Stimulated activated CD4-positive, alpha-beta T cell treated with anti-CD3 and anti-CD28 coated beads, TNF-alpha, amount 100 ng/mL, for 4 hours (primary cell): ENCODE results near the gene KIAA0513.

Source experiments
- DNase-seq, 3 experiments: peaks; one replicate each; pipeline ENCODE4 v3.0.0-alpha.2; 2020; ENCODE audit warnings: low read depth in 3 of 3

KIAA0513 gene

GRCh38 chr16:85027349-85027957 is at the start of gene KIAA0513:
Gene KIAA0513 (plus strand): TSS chr16:85027795. CDS start chr16:85067072, 39,277 bp downstream.
- DNase-seq, result peak; percentile 94 to 97 (median 94)

- no peak for DNase-seq
Observed at GRCh38 chr16:84979516-84979915, 48.1 kb upstream of the KIAA0513 start.

GRCh38 chr16:84982434-84982833 is 45.2 kb upstream of the KIAA0513 start:
- DNase-seq, result no peak

GRCh38 chr16:84985079-84986065 is 42.2 kb upstream of the KIAA0513 start:
- DNase-seq, result no peak

- peak in 1 of 3 experiments; percentile 18 for DNase-seq
Observed at GRCh38 chr16:84986102-84986501, 41.5 kb upstream of the KIAA0513 start.

- DNase-seq, result no peak
Observed at GRCh38 chr16:84986879-84987278, 40.7 kb upstream of the KIAA0513 start.

- no peak for DNase-seq
Observed at GRCh38 chr16:84988328-84989080, 39.1 kb upstream of the KIAA0513 start.

GRCh38 chr16:84989749-84990620 is 37.6 kb upstream of the KIAA0513 start:
- DNase-seq, result no peak

- no peak for DNase-seq
Observed at GRCh38 chr16:84990782-84991181, 36.8 kb upstream of the KIAA0513 start.

GRCh38 chr16:84992717-84993075 is 34.9 kb upstream of the KIAA0513 start:
- DNase-seq, result no peak

GRCh38 chr16:84993926-84994325 is 33.7 kb upstream of the KIAA0513 start:
- DNase-seq, result no peak

GRCh38 chr16:84995663-84996062 is 31.9 kb upstream of the KIAA0513 start:
- no peak for DNase-seq

GRCh38 chr16:84996365-84996764 is 31.2 kb upstream of the KIAA0513 start:
- no peak for DNase-seq

GRCh38 chr16:84999200-84999599 is 28.4 kb upstream of the KIAA0513 start:
- DNase-seq, result no peak

- no peak for DNase-seq
Observed at GRCh38 chr16:84999857-85000480, 27.6 kb upstream of the KIAA0513 start.

- DNase-seq, result no peak
Observed at GRCh38 chr16:85002099-85002541, 25.5 kb upstream of the KIAA0513 start.

- no peak for DNase-seq
Observed at GRCh38 chr16:85002608-85003007, 25.0 kb upstream of the KIAA0513 start.

GRCh38 chr16:85003076-85003475 is 24.5 kb upstream of the KIAA0513 start:
- DNase-seq, result no peak

- no peak for DNase-seq
Observed at GRCh38 chr16:85003725-85004586, 23.6 kb upstream of the KIAA0513 start.
